CD4-positive, alpha-beta T cell treated with Interleukin-4 for 1 hour (primary cell): ENCODE measurements around the gene ZNF430.
"Not testable (repeated sequence)": the region's sequence is repeated elsewhere in the genome, so short reads cannot be mapped to it uniquely, and the experiment has no call there.

Experiments
- DNase-seq, 2 donors: peaks; one replicate each; pipeline ENCODE4 v3.0.0-alpha.2; 2020 to 2022

The ZNF430 gene

GRCh38 chr19:21020298-21021227 is at the start of gene ZNF430:
ZNF430 (plus strand) TSS chr19:21020657; CDS start chr19:21020801, 144 bp downstream.
- peak; percentile 95 to 96 for DNase-seq

DNA sequence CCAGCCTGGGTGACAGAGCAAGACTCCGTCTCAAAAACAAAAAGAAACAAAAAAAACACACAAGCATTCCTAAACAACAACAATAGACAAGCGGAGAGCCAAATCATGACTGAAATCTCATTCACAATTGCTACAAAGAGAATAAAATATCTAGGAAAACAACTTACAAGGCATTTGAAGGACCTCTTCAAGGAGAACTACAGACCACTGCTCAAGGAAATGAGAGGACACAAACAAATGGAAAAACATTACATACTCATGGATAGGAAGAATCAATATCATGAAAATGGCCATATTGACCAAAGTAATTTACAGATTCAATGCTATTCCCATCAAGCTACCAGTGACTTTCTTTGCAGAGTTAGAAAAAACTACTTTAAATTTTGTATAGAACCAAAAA is 27.7 kb upstream of the ZNF430 start:
- not testable (repeated sequence) for DNase-seq

- DNase-seq = peak; percentile 91 to 94
Observed at GRCh38 chr19:20999731-21000352, 20.6 kb upstream of the ZNF430 start.

GRCh38 chr19:21021238-21021637 is 781 bp downstream of the ZNF430 start:
- DNase-seq = not testable (repeated sequence)

DNA sequence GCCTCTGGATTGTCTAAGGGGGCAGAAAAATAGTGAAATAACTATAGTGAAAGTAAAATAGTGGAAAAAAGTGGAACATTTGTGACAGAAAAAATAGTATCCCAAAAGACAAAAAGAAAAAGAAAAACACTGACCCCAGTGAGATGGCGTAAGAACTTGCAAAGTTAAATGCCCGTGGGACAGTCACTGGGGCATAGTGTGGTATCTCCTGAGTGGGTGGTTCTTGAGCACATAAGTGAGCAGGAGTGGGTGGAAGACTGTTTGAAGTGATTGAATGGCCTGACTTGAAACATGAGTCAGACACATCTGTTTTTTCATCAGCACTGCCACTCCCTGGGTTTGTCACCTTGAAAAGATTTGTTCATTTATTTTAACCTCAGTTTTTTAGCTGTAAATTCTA is 2.5 kb downstream of the ZNF430 start:
- DNase-seq = peak in 1 of 2 donors; percentile 14

GRCh38 chr19:21023901-21024300 is 3.4 kb downstream of the ZNF430 start:
- DNase-seq = no peak

DNA sequence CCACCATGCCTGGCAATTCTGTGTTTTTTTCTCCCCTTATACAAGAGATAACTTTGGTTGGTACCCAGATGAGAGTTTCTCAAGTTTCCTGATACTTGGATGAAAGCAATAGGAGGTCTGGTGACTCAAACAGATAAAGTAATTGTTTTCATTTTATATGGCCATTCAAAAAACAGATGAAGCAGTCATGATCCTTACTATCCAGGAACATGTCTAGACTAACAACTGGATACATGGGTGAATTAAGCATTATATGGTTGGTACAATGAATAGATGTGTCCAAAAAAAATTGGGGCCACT is 8.5 kb downstream of the ZNF430 start:
- no peak for DNase-seq

DNA sequence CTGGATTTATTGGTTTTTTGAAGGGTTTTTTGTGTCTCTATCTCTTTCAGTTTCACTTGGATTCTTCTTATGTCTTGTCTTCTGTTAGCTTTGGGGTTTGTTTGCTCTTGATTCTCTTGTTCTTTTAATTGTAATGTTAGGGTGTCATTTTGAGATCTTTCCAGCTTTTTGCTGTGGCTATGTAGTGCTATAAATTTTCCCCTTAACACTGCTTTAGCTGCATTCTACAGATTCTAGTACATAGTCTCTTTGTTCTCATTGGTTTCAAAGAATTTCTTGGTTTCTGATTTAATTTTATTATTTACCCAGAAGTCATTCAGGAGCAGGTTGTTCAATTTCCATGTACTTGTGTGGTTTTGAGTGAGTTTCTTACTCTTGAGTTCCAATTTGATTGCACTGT is 24.6 kb downstream of the ZNF430 start:
- DNase-seq = no peak

DNA sequence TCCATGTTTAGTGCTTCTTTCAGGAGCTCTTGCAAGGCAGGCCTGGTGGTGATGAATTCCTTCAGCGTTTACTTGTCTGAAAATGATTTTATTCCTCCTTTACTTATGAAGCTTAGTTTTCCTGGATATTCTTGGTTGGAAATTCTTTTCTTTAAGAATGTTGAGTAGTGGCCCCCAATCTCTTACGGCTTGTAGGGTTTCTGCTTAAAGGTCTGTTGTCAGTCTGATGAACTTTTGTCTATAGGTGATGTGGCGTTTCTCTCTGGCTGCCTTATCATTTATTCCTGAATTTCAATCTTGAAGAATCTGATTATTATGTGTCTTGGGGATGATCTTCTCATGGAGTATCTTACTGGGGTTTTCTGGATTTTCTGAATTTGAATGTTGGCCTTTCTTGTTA is 26.0 kb downstream of the ZNF430 start:
- no peak for DNase-seq

GRCh38 chr19:21047716-21048115 is 27.3 kb downstream of the ZNF430 start:
- no peak for DNase-seq

DNA sequence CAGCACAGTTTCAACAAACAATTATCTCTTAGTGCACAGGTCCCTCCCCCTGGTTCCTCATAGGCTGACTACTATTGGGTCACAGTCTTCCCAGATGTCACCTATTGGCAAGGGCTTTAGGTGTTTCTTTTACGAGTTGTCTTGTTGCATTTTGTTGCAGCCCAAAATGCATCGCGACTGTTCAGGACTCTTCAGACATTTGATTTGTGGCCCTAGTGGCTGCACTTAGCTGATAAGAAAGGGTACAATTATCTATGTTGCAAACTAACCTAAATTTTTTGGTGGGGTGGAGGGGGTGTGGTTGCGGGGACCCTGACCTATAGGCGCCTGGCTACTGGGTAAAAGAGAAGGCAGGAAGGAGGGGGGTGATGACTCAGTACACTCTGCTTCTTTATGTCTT is 32.4 kb downstream of the ZNF430 start:
- DNase-seq = no peak

DNA sequence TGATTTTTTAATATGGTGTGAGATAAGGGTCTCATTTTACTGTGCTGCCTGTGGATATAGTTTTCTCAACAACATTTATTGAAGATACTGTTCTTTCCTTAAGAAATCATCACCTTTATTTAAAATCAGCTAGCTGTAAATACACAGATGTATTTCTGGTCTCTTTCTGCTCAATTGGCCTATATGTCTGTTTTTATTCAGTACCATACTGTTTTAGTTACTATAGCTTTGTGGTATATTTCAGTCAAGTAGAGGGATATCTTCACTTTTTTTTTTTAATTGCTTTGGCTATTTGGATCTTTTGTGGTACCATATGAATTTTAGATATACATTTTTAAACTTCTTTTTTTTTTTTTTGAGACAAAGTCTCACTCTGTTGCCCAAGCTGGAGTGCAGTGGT is 44.9 kb downstream of the ZNF430 start:
- DNase-seq = no peak

DNA sequence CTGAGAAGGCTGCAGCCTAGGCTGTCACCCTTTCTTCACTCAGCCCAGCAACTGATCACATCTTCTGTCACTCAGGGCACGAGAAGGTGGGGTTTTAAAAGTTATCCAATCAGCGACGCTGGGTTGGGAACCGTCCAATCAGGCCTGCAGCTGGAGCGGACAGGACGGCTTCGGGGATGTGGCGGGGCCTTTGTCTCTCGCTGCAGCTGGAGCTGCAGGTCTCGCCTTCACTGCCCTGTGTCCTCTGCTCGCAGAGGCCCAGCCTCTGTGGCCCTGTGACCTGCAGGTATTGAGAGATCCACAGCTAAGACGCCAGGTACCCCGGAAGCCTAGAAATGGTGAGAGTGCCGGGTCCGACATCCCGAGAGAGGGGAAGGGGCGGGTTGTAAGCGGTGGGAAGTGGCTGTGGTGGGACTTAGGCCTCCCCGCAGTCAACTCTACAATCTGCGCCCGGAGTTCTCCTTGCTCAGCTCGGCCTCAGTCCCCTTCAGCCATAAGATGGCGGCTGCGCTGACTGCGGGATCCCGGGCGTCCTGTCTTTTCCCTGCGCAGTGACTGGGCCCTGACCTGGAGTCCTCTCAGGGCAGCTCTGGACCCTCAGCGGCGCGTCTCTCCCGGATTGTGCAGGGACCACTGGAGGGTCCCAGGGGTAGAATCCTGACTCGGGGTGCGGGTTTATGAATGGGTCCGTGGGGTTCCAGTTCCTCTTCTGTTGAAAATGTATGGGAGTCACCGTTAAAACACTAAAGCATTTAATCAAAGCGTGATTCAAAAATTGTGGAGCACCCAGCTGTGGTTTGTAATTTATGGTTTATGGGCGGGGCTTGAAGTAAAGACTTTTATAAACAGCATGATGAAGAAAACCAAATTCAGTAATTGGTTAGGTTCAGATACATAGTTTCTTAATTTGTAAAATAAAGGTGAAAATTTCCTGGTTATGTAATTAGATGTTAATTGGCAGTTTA is 61.8 kb downstream of the ZNF430 start, which contains the start of gene ZNF714:
TSS of gene ZNF714 (plus strand) at position 193 of the 965 bp plus-strand sequence. CDS start 16,066 bp downstream, outside the sequence.
- peak; percentile 89 to 91 for DNase-seq

GRCh38 chr19:21084343-21084742 is 63.9 kb downstream of the ZNF430 start:
- no peak for DNase-seq

GRCh38 chr19:21087871-21088270 is 67.4 kb downstream of the ZNF430 start:
- DNase-seq = no peak

DNA sequence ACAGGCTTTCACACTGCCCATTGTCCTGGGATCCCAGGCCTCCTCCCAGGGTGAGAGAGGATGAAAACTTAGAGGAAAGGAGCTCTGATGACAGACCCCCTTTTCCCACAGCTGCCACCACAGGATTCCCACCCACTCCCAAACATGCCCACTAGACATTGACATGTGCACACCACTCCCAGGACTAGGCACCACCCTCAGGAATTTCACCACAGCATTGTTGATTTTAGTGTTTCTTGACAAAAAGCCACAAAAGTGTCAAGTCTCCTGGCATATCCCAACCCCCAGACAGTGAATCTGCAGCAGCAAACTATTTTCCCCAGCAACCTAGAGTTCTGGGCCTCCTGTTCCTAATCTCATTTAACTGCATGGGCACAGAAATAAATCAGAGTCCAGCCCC is 71.7 kb downstream of the ZNF430 start:
- no peak for DNase-seq

DNA sequence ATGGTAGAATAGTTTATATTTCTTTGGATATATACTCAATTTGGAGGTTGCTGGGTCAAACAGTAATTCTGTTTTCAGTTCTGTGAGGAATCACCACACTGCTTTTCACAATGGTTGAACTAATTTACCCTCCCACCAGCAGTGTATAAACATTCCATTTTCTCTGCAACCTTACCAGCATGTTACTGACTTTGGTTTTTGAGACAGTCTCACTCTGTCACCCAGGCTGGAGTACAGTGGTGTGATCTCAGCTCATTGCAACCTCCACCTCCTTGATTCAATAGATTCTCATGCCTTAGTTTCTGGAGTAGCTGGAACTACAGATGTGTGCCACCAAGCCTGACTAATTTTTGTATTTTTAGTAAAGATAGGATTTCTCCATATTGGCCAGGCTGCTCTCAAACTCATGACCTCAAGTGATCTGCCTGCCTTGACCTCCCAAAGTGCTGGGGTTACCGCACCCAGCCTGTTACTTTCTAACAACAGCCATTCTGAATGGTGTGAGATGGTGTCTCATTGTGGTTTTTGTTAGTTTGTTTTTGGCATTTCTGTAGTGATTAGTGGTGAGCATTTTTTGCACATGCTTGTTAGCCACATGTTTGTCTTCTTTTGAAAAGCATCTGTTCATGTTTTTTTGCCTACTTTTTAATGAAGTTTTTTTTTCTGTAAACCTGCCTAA is 74.0 kb downstream of the ZNF430 start:
- DNase-seq = no peak

DNA sequence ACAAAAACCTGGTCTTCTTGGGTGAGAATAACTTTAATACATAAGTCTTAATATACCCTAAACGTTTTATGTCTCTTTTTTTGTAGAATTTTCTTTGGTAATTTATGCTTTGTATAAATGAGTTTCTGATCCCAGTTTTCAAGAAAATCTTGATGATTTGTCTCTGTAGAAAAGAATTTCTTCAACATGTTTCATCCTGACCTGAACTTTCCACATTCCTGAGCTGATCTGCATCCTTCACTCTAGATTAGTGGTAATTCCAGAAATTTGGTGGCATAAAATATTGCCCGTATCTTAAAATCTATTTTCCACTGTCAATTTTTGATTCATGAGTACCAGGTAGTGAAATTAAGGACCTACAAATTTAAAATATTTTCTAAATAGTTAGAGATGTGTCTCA is 77.8 kb downstream of the ZNF430 start:
- no peak for DNase-seq

GRCh38 chr19:21101521-21102242 is 81.2 kb downstream of the ZNF430 start:
- DNase-seq = no peak

GRCh38 chr19:21109116-21109515 is 88.7 kb downstream of the ZNF430 start:
- no peak for DNase-seq
